CD8-positive, alpha-beta memory T cell (primary cell): ENCODE results near the gene PLA1A. TPM values are rescaled to one million over a fixed set of nuclear protein-coding genes. Genes with fewer than 3 reads are reported as not detected.

Experiments used
- CTCF ChIA-PET: fragments of 350-600 bp; sonication (Branson Sonifier 250); formaldehyde crosslinking; loops from one replicate; lab custom pipeline; 2021; ENCODE audit warnings: antibody characterized with exemption; lab: Charles Lee
- POLR2A ChIA-PET: fragments of 350-600 bp; sonication (Branson Sonifier 250); formaldehyde crosslinking; loops from one replicate; lab custom pipeline; 2021; ENCODE audit warnings: antibody characterized with exemption; lab: Charles Lee
- DNase-seq, 5 donors: peaks; one replicate each; pipeline versions ENCODE4 v3.0.0 to v3.0.0-alpha.2; 2020 to 2022; ENCODE audit warnings: mixed read lengths in 1 of 5
- H3K27ac ChIP-seq: one replicate; pipeline ENCODE4 v1.7.0; 2013; ENCODE audit warnings: low read depth, mild to moderate bottlenecking, low read length, moderate library complexity
- H3K27me3 ChIP-seq: 2 replicates; pipeline ENCODE4 v1.7.0; 2013; ENCODE audit warnings: low read length, mild to moderate bottlenecking; ENCODE audit not compliant: insufficient read depth, poor library complexity, severe bottlenecking
- H3K36me3 ChIP-seq: 2 replicates; pipeline ENCODE4 v1.7.0; 2013; ENCODE audit warnings: mild to moderate bottlenecking, low read length, moderate library complexity; ENCODE audit not compliant: insufficient read depth
- H3K4me1 ChIP-seq: 2 replicates; pipeline ENCODE4 v1.7.0; 2013; ENCODE audit warnings: mild to moderate bottlenecking, low read length, moderate library complexity; ENCODE audit not compliant: insufficient read depth
- H3K4me3 ChIP-seq: 2 replicates; pipeline ENCODE4 v1.7.0; 2013; ENCODE audit warnings: mild to moderate bottlenecking, low read length
- H3K9me3 ChIP-seq: 2 replicates; pipeline ENCODE4 v1.7.0; 2013; ENCODE audit warnings: mild to moderate bottlenecking, low read length
- H3K27ac Mint-ChIP-seq, 8 donors: one replicate each; pipeline ENCODE4 v1.8.0; 2020 to 2021; ENCODE audit warnings: mixed read lengths in 8 of 8, mild to moderate bottlenecking in 6 of 8, inconsistent platforms in 3 of 8, moderate library complexity in 3 of 8
- H3K27me3 Mint-ChIP-seq, 2 donors: one replicate each; pipeline ENCODE4 v1.8.0; 2020 to 2021; ENCODE audit warnings: mixed read lengths in 2 of 2, mild to moderate bottlenecking in 1 of 2, moderate library complexity in 1 of 2
- H3K36me3 Mint-ChIP-seq, 3 donors: one replicate each; pipeline ENCODE4 v1.8.0; 2020 to 2021; ENCODE audit warnings: mixed read lengths in 3 of 3, inconsistent platforms in 1 of 3, mild to moderate bottlenecking in 1 of 3
- H3K4me1 Mint-ChIP-seq, 3 donors: one replicate each; pipeline ENCODE4 v1.8.0; 2020 to 2021; ENCODE audit warnings: mixed read lengths in 3 of 3, inconsistent platforms in 1 of 3, mild to moderate bottlenecking in 1 of 3
- H3K4me3 Mint-ChIP-seq, 7 donors: one replicate each; pipeline ENCODE4 v1.8.0; 2020 to 2021; ENCODE audit warnings: mixed read lengths in 7 of 7, mild to moderate bottlenecking in 6 of 7, moderate library complexity in 4 of 7, inconsistent platforms in 2 of 7
- H3K9me3 Mint-ChIP-seq, 5 donors: one replicate each; pipeline ENCODE4 v1.8.0; 2020 to 2022; ENCODE audit warnings: mixed read lengths in 5 of 5, mild to moderate bottlenecking in 3 of 5, moderate library complexity in 2 of 5, inconsistent platforms in 1 of 5
- polyA plus RNA-seq: library from polyadenylated mRNA; unstranded; fragments of 300-500 nt; fragmentation: Illumina TruSeq; gene quantifications from one replicate; pipeline ENCODE4 v1.2.3, GENCODE V29; 2021
- total RNA-seq, 2 experiments: library from RNA; stranded (reverse); gene quantifications; one replicate each; pipeline ENCODE4 v1.2.3, GENCODE V29; 2021

PLA1A gene
- total and polyA plus RNA-seq, 3 experiments from 2014 or later, result 0.16 TPM; not detected in 2

- Mint-ChIP-seq H3K4me3 (no peak overlapping the region), H3K9me3 (no peaks in the 10 kb centered on the region), H3K4me1 (no peaks in the 10 kb centered on the region), H3K27ac (peak overlapping the region in 1 of 8 donors; percentile 82), H3K27me3 (peaks cover 9 to 11% of the 10 kb centered on the region in 2 donors), H3K36me3 (no peaks in the 10 kb centered on the region)
- no peak for DNase-seq
- Histone ChIP-seq H3K4me1 (no peaks in the 10 kb centered on the region), H3K4me3 (no peak overlapping the region), H3K36me3 (no peaks in the 10 kb centered on the region), H3K27ac (no peak overlapping the region), H3K9me3 (no peaks in the 10 kb centered on the region), H3K27me3 (no peaks in the 10 kb centered on the region)
- ChIA-PET CTCF (no interaction called here), POLR2A (no interaction called here)
These were observed 21.4 kb downstream of the PLA1A start for GRCh38 chr3:119619094-119619493.

GRCh38 chr3:119620899-119621298 is 23.2 kb downstream of the PLA1A start:
- Histone ChIP-seq H3K9me3 (no peaks in the 10 kb centered on the region), H3K4me1 (no peaks in the 10 kb centered on the region), H3K36me3 (no peaks in the 10 kb centered on the region), H3K27me3 (no peaks in the 10 kb centered on the region), H3K4me3 (no peak overlapping the region), H3K27ac (no peak overlapping the region)
- no peak for DNase-seq
- ChIA-PET POLR2A (no interaction called here), CTCF (no interaction called here)
- Mint-ChIP-seq H3K27me3 (peaks cover 9 to 24% of the 10 kb centered on the region in 2 donors), H3K9me3 (no peaks in the 10 kb centered on the region), H3K36me3 (no peaks in the 10 kb centered on the region), H3K4me1 (no peaks in the 10 kb centered on the region), H3K27ac (no peak overlapping the region), H3K4me3 (no peak overlapping the region)

- ChIA-PET POLR2A (no interaction called here), CTCF (no interaction called here)
- DNase-seq, result no peak
- Mint-ChIP-seq H3K9me3 (no peaks in the 10 kb centered on the region), H3K27me3 (peaks cover 7 to 29% of the 10 kb centered on the region in 2 donors), H3K4me3 (no peak overlapping the region), H3K36me3 (no peaks in the 10 kb centered on the region), H3K27ac (no peak overlapping the region), H3K4me1 (peaks cover 0 to 19% (median 12%) of the 10 kb centered on the region in 3 donors)
- H3K9me3 ChIP-seq, result no peaks in the 10 kb centered on the region
- H3K36me3 ChIP-seq, result no peaks in the 10 kb centered on the region
- H3K4me1 ChIP-seq, result no peaks in the 10 kb centered on the region
- H3K27me3 ChIP-seq, result no peaks in the 10 kb centered on the region
- H3K27ac ChIP-seq, result no peak overlapping the region
- H3K4me3 ChIP-seq, result no peak overlapping the region
These were observed 26.5 kb downstream of the PLA1A start for GRCh38 chr3:119624002-119624720.

- no peaks in the 10 kb centered on the region for H3K4me1 ChIP-seq
- ChIA-PET POLR2A (no interaction called here), CTCF (no interaction called here)
- H3K27me3 Mint-ChIP-seq, result peaks cover 4 to 25% of the 10 kb centered on the region in 2 donors
- H3K4me1 Mint-ChIP-seq, result peaks cover 0 to 19% (median 12%) of the 10 kb centered on the region in 3 donors
- H3K27ac ChIP-seq, result no peak overlapping the region
- peak overlapping the region in 1 of 7 donors; percentile 2 for H3K4me3 Mint-ChIP-seq
- no peaks in the 10 kb centered on the region for H3K9me3 Mint-ChIP-seq
- no peak for DNase-seq
- H3K36me3 ChIP-seq, result no peaks in the 10 kb centered on the region
- peak overlapping the region in 1 of 8 donors; percentile 88 for H3K27ac Mint-ChIP-seq
- H3K27me3 ChIP-seq, result no peaks in the 10 kb centered on the region
- no peaks in the 10 kb centered on the region for H3K36me3 Mint-ChIP-seq
- H3K9me3 ChIP-seq, result no peaks in the 10 kb centered on the region
- H3K4me3 ChIP-seq, result no peak overlapping the region
These were observed 27.9 kb downstream of the PLA1A start for GRCh38 chr3:119625451-119626153.

GRCh38 chr3:119626196-119626595 is 28.5 kb downstream of the PLA1A start:
- Histone ChIP-seq H3K27me3 (no peaks in the 10 kb centered on the region), H3K36me3 (no peaks in the 10 kb centered on the region), H3K4me3 (no peak overlapping the region), H3K9me3 (no peaks in the 10 kb centered on the region), H3K4me1 (no peaks in the 10 kb centered on the region), H3K27ac (no peak overlapping the region)
- Mint-ChIP-seq H3K27ac (peak overlapping the region in 1 of 8 donors; percentile 85), H3K4me1 (peaks cover 0 to 19% (median 12%) of the 10 kb centered on the region in 3 donors), H3K4me3 (peak overlapping the region in 1 of 7 donors; percentile 37), H3K9me3 (no peaks in the 10 kb centered on the region), H3K27me3 (peaks cover 4 to 29% of the 10 kb centered on the region in 2 donors), H3K36me3 (no peaks in the 10 kb centered on the region)
- DNase-seq, result no peak
- CTCF ChIA-PET, result no interaction called here
- POLR2A ChIA-PET, result no interaction called here

GRCh38 chr3:119627461-119627860 is 29.8 kb downstream of the PLA1A start:
- no peaks in the 10 kb centered on the region for H3K9me3 ChIP-seq
- H3K4me3 Mint-ChIP-seq, result peak overlapping the region in 5 of 7 donors; percentile 1 to 75 (median 26)
- no peak for DNase-seq

GRCh38 chr3:119628390-119628789 is 30.7 kb downstream of the PLA1A start:
- Histone ChIP-seq H3K27ac (no peak overlapping the region), H3K27me3 (no peaks in the 10 kb centered on the region), H3K4me1 (no peaks in the 10 kb centered on the region), H3K4me3 (no peak overlapping the region), H3K9me3 (no peaks in the 10 kb centered on the region), H3K36me3 (no peaks in the 10 kb centered on the region)
- Mint-ChIP-seq H3K4me1 (peaks cover 0 to 19% (median 12%) of the 10 kb centered on the region in 3 donors), H3K27me3 (peaks cover 4 to 34% of the 10 kb centered on the region in 2 donors), H3K4me3 (peak overlapping the region in 1 of 7 donors; percentile 1), H3K36me3 (no peaks in the 10 kb centered on the region), H3K9me3 (no peaks in the 10 kb centered on the region), H3K27ac (peak overlapping the region in 1 of 8 donors; percentile 14)
- no peak for DNase-seq
- ChIA-PET POLR2A (no interaction called here), CTCF (no interaction called here)

More at GRCh38 chr3:119627461-119627860, 29.8 kb downstream of the PLA1A start:
- Histone ChIP-seq H3K36me3 (no peaks in the 10 kb centered on the region), H3K4me1 (no peaks in the 10 kb centered on the region), H3K27ac (no peak overlapping the region), H3K4me3 (no peak overlapping the region), H3K27me3 (no peaks in the 10 kb centered on the region)
- ChIA-PET POLR2A (no interaction called here), CTCF (no interaction called here)
- H3K36me3 Mint-ChIP-seq, result no peaks in the 10 kb centered on the region
- peaks cover 0 to 19% (median 12%) of the 10 kb centered on the region in 3 donors for H3K4me1 Mint-ChIP-seq
- peaks cover 4 to 33% of the 10 kb centered on the region in 2 donors for H3K27me3 Mint-ChIP-seq
- H3K27ac Mint-ChIP-seq, result peak overlapping the region in 3 of 8 donors; percentile 30 to 56 (median 42)
- H3K9me3 Mint-ChIP-seq, result no peaks in the 10 kb centered on the region

GRCh38 chr3:119628816-119629445 is 31.2 kb downstream of the PLA1A start:
- Histone ChIP-seq H3K27me3 (no peaks in the 10 kb centered on the region), H3K4me3 (no peak overlapping the region), H3K9me3 (no peaks in the 10 kb centered on the region), H3K36me3 (no peaks in the 10 kb centered on the region), H3K27ac (no peak overlapping the region), H3K4me1 (no peaks in the 10 kb centered on the region)
- POLR2A ChIA-PET, result no interaction called here
- Mint-ChIP-seq H3K36me3 (no peaks in the 10 kb centered on the region), H3K27ac (peak overlapping the region in 1 of 8 donors; percentile 2), H3K4me1 (peaks cover 0 to 19% (median 12%) of the 10 kb centered on the region in 3 donors), H3K9me3 (no peaks in the 10 kb centered on the region), H3K4me3 (no peak overlapping the region), H3K27me3 (peaks cover 4 to 34% of the 10 kb centered on the region in 2 donors)
- no peak for DNase-seq
- CTCF ChIA-PET, result no interaction called here
